Uterus (tissue), 2 donors: ENCODE measurements around the gene TEX13B.

ENCODE experiments used
- CTCF ChIP-seq, 4 experiments: fragments of 200-600 bp in 2 of 4; fragments of 450-650 bp in 2 of 4; sonication (generic) in 2 of 4; IDR thresholded peaks; one replicate each; pipeline ENCODE4 v1.5.1; 2016 to 2019; ENCODE audit warnings: antibody characterized with exemption in 4 of 4, mild to moderate bottlenecking in 2 of 4, moderate library complexity in 1 of 4
- POLR2A ChIP-seq, 2 donors: fragments of 450-650 bp; IDR thresholded peaks; one replicate each; pipeline ENCODE4 v1.6.1; 2016; ENCODE audit warnings: antibody characterized with exemption in 2 of 2, mild to moderate bottlenecking in 1 of 2, moderate library complexity in 1 of 2

- TF ChIP-seq CTCF (IDR thresholded peaks at IDR 0.05) = no peak
- TF ChIP-seq POLR2A (IDR thresholded peaks at IDR 0.05) = no peak
Measured at GRCh38 chrX:107935200-107935599, 47.0 kb downstream of the TEX13B start.
